Activated naive CD4-positive, alpha-beta T cell treated with anti-CD3 and anti-CD28 coated beads, Interleukin-2, amount 50 U/mL, for 72 hours (primary cell): ENCODE results near the gene DMAC2L. TPM values are rescaled to one million over a fixed set of nuclear protein-coding genes. Genes with fewer than 3 reads are reported as not detected.
"Not testable (repeated sequence)": the region's sequence is repeated elsewhere in the genome, so short reads cannot be mapped to it uniquely, and the experiment has no call there.

Experiments used
- ATAC-seq, 2 donors: fragments of 150-1000 bp; cut with Tn5 transposase; 2 replicates each; pipeline ENCODE4 v1.10.0; 2021; ENCODE audit warnings: mild to moderate bottlenecking in 2 of 2, moderate library complexity in 2 of 2
- DNase-seq, 2 donors: peaks; one replicate each; pipeline ENCODE4 v3.0.0; 2021 to 2022; ENCODE audit warnings: low spot score in 2 of 2
- H3K27ac Mint-ChIP-seq, 2 donors: one replicate each; pipeline ENCODE4 v1.8.0; 2022; ENCODE audit warnings: mild to moderate bottlenecking in 2 of 2, mixed read lengths in 2 of 2
- H3K36me3 Mint-ChIP-seq, 2 donors: one replicate each; pipeline ENCODE4 v1.8.0; 2022; ENCODE audit warnings: mixed read lengths in 2 of 2
- H3K9me3 Mint-ChIP-seq, 2 donors: one replicate each; pipeline ENCODE4 v1.8.0; 2022; ENCODE audit warnings: mixed read lengths in 2 of 2
- total RNA-seq, 2 donors: library from RNA; stranded (reverse); gene quantifications; one replicate each; pipeline ENCODE4 v1.2.3, GENCODE V29; 2022

The DMAC2L gene
- total RNA-seq: 10 to 100 TPM; 13.6 to 17.2 TPM

DNA sequence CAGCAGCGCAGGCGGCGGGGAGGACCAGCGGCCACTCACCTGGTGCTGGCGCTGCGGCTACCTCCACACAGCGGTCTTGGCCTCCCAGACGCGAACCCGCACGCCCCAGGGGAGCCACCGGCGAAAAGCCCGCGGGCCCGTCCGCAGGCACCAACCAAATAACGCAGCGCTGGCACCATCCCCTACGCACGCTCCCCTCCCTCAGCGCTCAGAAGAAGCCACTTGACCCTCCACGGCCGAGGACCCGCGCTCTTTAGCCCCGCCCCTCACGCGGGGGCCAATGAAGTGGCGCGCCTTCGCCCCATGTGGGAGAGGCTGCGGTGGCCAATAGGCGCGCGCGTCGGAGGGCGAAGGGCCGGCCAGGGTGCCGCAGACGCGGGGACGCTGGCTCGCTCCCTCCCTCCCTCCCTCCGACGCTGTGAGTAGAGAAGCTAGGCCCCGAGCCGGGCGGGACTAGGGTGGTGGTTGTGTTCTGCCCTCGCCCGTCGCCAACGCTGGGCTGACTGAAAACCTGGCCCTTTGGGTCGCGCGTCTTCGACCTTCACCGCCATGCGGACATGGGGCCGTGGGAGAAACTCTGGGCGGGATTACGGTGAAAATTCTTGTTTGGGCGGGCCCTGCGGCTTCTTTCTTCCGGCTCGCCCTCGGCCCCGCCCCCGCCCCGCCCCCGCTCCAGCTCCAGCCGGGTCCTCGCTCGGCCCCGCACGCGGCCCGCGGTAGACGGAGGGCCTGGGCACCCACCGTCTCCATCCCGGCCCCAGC, at the start of gene DMAC2L, which contains the start of gene L2HGDH:
Gene DMAC2L (plus strand): TSS at position 353 of the 762 bp plus-strand sequence. CDS start 9,164 bp downstream, outside the sequence.
Gene L2HGDH (minus strand): TSS at position 258 of the 762 bp plus-strand sequence. CDS start 79 bp downstream, at position 179.
- ATAC-seq: peak; percentile 93
- peak; percentile 91 to 94 for DNase-seq
- peaks cover 0 to 5% of the 10 kb centered on the region in 2 donors for H3K9me3 Mint-ChIP-seq
- peak within 1 kb of the TSS; percentile 93 to 97 for H3K27ac Mint-ChIP-seq
- peaks cover 17 to 23% of the 10 kb centered on the region in 2 donors for H3K36me3 Mint-ChIP-seq

- peak overlapping the region in 1 of 2 donors; percentile 30 for H3K27ac Mint-ChIP-seq
- no peaks in the 10 kb centered on the region for H3K36me3 Mint-ChIP-seq
- no peak for ATAC-seq
- no peak for DNase-seq
- H3K9me3 Mint-ChIP-seq: no peaks in the 10 kb centered on the region
Measured at GRCh38 chr14:50262865-50263264, 49.3 kb upstream of the DMAC2L start.

DNA sequence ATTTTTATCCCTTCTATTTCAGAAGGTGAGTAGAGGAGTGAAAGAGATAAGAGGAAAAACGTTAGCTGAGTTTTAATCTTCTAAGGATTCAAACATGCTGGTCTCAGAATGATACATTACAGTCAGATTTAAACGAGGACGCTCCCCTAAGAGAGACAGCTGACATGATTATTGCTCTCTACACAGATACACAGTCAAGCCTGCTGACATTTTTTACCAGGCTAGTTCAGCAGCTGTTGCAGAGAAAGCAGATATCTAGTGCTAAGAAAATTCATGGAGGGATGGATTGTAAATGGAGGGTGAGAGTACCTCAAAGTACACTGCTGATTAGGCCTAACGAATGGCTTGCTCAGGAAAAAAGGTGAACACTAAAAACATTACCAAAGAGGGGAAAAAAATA, 48.8 kb upstream of the DMAC2L start:
- Mint-ChIP-seq H3K27ac (peak overlapping the region in 1 of 2 donors; percentile 30), H3K36me3 (no peaks in the 10 kb centered on the region), H3K9me3 (no peaks in the 10 kb centered on the region)
- no peak for DNase-seq
- ATAC-seq: no peak

GRCh38 chr14:50265029-50265428, 47.1 kb upstream of the DMAC2L start:
- ATAC-seq (no peak), DNase-seq (no peak)
- Mint-ChIP-seq H3K27ac (no peak overlapping the region), H3K9me3 (no peaks in the 10 kb centered on the region), H3K36me3 (no peaks in the 10 kb centered on the region)

DNA sequence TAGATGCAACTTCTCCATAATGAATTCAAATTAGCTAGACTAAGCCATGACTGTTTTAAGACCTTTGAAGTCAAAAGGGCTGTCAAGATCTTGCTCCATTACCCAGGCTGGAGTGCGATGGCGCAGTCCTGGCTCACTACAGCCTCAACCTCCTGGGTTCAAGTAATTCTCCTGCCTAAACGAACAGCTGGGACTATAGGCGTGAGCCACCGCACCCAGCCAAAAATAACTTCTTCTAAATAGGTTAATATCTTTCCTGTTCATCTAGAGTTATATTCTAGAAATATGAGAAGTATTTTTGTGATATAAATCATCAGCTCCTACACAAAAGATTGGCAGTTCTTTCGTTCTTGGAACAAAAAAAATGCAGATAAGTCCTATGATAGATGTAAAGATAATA, 41.2 kb upstream of the DMAC2L start:
- Mint-ChIP-seq H3K36me3 (no peaks in the 10 kb centered on the region), H3K9me3 (no peaks in the 10 kb centered on the region), H3K27ac (no peak overlapping the region)
- no peak for ATAC-seq
- DNase-seq: no peak

DNA sequence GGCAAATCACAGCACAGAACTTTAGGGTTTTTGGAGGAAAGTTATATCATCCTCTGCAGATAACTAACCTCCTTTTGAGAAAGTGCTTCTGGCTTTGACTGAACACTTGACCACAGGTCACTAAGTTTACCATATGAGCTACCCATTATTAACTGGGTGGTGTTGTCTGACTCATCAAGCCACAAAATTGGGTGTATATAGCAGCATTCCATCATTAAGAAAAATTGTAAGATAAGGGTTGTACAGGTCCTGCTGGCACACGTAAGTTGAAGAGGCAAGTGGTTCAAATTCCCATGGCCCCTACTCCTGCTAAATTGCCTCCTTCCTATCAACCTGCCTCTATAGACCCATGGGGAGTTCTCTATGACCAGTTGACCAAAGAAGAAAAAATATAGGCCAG, 39.6 kb upstream of the DMAC2L start:
- H3K36me3 Mint-ChIP-seq: peaks cover 0 to 7% of the 10 kb centered on the region in 2 donors
- ATAC-seq (no peak), DNase-seq (no peak)
- H3K9me3 Mint-ChIP-seq: no peaks in the 10 kb centered on the region
- no peak overlapping the region for H3K27ac Mint-ChIP-seq

DNA sequence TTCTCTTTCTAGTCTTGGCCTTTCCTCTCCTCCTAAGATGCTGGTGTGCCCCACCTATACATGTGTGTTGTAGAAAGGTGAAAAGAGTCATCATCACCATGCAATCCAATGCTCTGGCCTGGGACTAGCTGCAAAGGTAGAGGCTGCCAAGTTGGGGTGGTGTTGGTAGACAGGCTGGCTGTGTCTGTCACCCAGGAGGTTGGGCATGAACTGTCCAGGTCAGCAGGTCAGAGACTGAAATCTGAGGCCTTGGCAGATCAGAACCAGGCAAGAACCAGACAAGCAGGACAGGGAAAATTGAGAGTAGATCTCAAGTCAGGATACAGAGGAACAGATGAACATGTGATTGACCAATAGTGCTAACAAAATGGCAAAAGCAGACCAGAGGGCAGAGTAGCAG, 26.3 kb upstream of the DMAC2L start:
- DNase-seq (no peak), ATAC-seq (no peak)
- H3K9me3 Mint-ChIP-seq: no peaks in the 10 kb centered on the region
- no peaks in the 10 kb centered on the region for H3K36me3 Mint-ChIP-seq
- H3K27ac Mint-ChIP-seq: no peak overlapping the region

- H3K9me3 Mint-ChIP-seq: no peaks in the 10 kb centered on the region
- no peaks in the 10 kb centered on the region for H3K36me3 Mint-ChIP-seq
- H3K27ac Mint-ChIP-seq: no peak overlapping the region
- ATAC-seq (no peak), DNase-seq (no peak)
Measured at GRCh38 chr14:50288146-50288545, 24.0 kb upstream of the DMAC2L start.

- no peak for ATAC-seq
- H3K36me3 Mint-ChIP-seq: no peaks in the 10 kb centered on the region
- no peaks in the 10 kb centered on the region for H3K9me3 Mint-ChIP-seq
- H3K27ac Mint-ChIP-seq: no peak overlapping the region
- no peak for DNase-seq
Measured at GRCh38 chr14:50290306-50290705, 21.8 kb upstream of the DMAC2L start.

GRCh38 chr14:50299585-50299984, 12.5 kb upstream of the DMAC2L start:
- H3K36me3 Mint-ChIP-seq: peaks cover 0 to 23% of the 10 kb centered on the region in 2 donors
- no peak overlapping the region for H3K27ac Mint-ChIP-seq
- H3K9me3 Mint-ChIP-seq: no peaks in the 10 kb centered on the region
- no peak for DNase-seq
- no peak for ATAC-seq

DNA sequence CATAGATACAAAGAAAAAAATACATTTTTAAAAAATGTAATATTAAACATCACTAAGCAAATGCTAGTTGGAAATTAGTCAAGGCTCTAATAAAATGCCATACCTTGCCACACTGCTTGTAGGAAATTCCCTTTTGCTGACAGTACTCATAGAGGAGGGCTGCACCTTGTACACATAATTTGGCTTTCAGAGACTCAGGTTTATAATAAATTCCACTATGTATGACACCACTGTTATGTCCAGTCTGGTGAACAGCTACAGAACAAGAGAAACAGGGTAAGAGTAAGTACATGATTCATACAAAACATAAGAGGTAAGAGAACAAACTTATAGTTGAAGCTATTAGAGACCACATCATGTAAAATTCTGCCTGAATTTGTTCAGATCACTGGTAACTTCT, 10.2 kb upstream of the DMAC2L start:
- H3K9me3 Mint-ChIP-seq: no peaks in the 10 kb centered on the region
- peaks cover 0 to 23% of the 10 kb centered on the region in 2 donors for H3K36me3 Mint-ChIP-seq
- no peak overlapping the region for H3K27ac Mint-ChIP-seq
- DNase-seq: no peak
- ATAC-seq: no peak

GRCh38 chr14:50303744-50304471, 8.2 kb upstream of the DMAC2L start:
- Mint-ChIP-seq H3K36me3 (peaks cover 0 to 11% of the 10 kb centered on the region in 2 donors), H3K27ac (no peak overlapping the region), H3K9me3 (no peaks in the 10 kb centered on the region)
- DNase-seq (no peak), ATAC-seq (no peak)

DNA sequence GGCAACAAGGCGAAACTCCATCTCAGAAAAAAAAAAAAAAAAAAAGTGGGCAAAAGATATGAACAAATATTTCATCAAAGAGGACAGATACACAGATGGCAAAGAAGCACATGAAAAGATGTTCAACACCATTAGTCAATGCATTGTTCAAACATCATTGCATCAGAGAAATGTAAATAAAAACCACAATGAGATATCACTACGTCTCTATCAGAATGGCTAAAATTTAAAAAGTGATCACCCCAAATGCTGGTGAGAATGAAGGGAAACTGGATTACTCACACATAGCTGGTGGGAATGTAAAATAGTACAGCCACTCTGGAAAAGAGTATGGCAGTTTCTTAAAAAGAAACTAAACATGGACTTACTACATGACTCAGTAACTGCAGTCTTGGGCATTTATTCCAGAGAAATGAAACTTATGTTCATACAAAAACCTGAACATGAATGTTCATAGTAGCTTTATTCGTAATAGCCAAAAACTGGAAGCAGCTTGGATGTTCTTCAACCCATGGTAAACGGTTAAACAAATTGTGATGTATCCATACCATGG, 3.7 kb upstream of the DMAC2L start:
- no peak for DNase-seq
- Mint-ChIP-seq H3K36me3 (peaks cover 10 to 14% of the 10 kb centered on the region in 2 donors), H3K27ac (no peak overlapping the region), H3K9me3 (no peaks in the 10 kb centered on the region)
- ATAC-seq: no peak

GRCh38 chr14:50310445-50310844, 1.7 kb upstream of the DMAC2L start:
- ATAC-seq (no peak), DNase-seq (no peak)
- Mint-ChIP-seq H3K27ac (no peak overlapping the region), H3K36me3 (peaks cover 17 to 23% of the 10 kb centered on the region in 2 donors), H3K9me3 (peaks cover 0 to 5% of the 10 kb centered on the region in 2 donors)

DNA sequence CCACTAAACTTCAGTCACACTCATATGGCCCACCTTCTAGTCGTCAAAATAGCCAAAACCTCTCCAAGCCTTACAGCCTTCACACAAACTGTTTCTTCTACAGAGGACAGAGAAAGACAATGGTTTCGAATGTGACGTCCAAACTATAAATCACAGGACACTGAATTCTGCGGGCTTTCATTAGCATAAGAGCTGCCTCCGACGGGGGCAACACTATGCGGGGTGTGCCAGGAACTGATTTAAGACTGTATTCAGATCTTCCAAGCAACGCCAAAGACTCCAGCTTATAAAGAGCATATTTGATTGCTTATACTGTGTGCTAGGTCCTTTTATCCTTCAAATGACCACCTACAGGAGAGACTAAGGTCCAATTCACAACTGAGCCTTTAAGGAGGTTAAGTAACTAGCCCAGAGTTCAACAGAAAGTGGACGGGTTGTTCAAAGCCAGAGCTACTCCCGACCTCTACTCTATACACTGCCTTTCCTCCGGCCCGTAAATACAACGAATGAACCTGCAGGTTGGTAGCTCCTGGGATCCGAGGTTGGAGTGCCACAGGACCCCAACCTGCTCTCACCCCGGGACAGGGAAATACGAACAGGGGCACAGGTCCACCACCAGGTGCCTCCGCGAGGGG, 670 bp upstream of the DMAC2L start:
- H3K9me3 Mint-ChIP-seq: peaks cover 0 to 5% of the 10 kb centered on the region in 2 donors
- peak overlapping the region; percentile 90 to 93 for H3K27ac Mint-ChIP-seq
- no peak for DNase-seq
- H3K36me3 Mint-ChIP-seq: peaks cover 17 to 23% of the 10 kb centered on the region in 2 donors
- ATAC-seq: no peak

- Mint-ChIP-seq H3K27ac (peak overlapping the region; percentile 93 to 97), H3K36me3 (peaks cover 17 to 23% of the 10 kb centered on the region in 2 donors), H3K9me3 (peaks cover 0 to 5% of the 10 kb centered on the region in 2 donors)
- peak; percentile 32 to 43 for ATAC-seq
- DNase-seq: no peak
Measured at GRCh38 chr14:50312734-50313054, 570 bp downstream of the DMAC2L start.

- DNase-seq, ATAC-seq, H3K9me3 Mint-ChIP-seq, H3K27ac Mint-ChIP-seq: not testable (repeated sequence)
- H3K36me3 Mint-ChIP-seq: peaks cover 17 to 23% of the 10 kb centered on the region in 2 donors
Measured at GRCh38 chr14:50314098-50314497, 2.0 kb downstream of the DMAC2L start.
